OCI-LY3 (cell line): ENCODE results near the gene NXT1.

Experiments
- EZH2phosphoT487 ChIP-seq: fragments of 200-600 bp; shearing (Covaris generic); IDR thresholded peaks from 2 replicates; pipeline ENCODE4 v1.6.1; 2018; ENCODE audit warnings: antibody characterized with exemption, mixed run types, low read depth
- TF ChIP-seq, protein P1 (sequence below): fragments of 200-600, 300-600 bp; sonication (generic); IDR thresholded peaks from 2 replicates; pipeline ENCODE4 v1.5.1; 2014; ENCODE audit warnings: antibody characterized with exemption, low read length, low read depth

DNA sequence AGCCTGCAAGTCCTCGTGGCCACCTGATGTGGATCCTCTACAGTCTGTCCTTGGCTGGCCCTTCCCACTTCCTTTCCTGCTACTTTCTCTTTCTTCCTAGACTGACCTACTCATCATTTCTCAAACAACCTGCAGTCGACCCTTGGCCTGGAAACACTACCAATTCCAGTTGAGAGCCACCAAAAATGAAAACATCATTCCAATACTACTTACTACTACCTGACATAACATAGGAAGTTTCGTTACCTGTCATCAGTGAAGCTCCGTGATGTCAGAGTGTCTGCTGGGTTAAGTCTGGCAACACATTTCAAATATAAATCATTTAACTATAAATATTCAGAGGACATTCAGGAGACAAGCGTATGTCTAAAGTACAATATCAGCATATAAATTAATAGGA is 25.2 kb downstream of the NXT1 start:
- TF ChIP-seq, protein P1, sequence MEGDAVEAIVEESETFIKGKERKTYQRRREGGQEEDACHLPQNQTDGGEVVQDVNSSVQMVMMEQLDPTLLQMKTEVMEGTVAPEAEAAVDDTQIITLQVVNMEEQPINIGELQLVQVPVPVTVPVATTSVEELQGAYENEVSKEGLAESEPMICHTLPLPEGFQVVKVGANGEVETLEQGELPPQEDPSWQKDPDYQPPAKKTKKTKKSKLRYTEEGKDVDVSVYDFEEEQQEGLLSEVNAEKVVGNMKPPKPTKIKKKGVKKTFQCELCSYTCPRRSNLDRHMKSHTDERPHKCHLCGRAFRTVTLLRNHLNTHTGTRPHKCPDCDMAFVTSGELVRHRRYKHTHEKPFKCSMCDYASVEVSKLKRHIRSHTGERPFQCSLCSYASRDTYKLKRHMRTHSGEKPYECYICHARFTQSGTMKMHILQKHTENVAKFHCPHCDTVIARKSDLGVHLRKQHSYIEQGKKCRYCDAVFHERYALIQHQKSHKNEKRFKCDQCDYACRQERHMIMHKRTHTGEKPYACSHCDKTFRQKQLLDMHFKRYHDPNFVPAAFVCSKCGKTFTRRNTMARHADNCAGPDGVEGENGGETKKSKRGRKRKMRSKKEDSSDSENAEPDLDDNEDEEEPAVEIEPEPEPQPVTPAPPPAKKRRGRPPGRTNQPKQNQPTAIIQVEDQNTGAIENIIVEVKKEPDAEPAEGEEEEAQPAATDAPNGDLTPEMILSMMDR = no peak
- TF ChIP-seq EZH2phosphoT487 = no peak
